OCI-LY3 (cell line): ENCODE data around the gene MTHFD1.

Source experiments
- H2AFZ ChIP-seq: fragments of 200-600, 300-600 bp; shearing (Covaris generic); 2 replicates; pipeline ENCODE4 v1.6.0; 2014; ENCODE audit warnings: antibody characterized with exemption, low read depth, low read length
- H3K27ac ChIP-seq: fragments of 200-600, 300-600 bp; sonication (generic); 2 replicates; pipeline ENCODE4 v1.5.1; 2014; ENCODE audit warnings: mild to moderate bottlenecking, low read length, moderate library complexity, mixed read lengths
- H3K27me3 ChIP-seq: fragments of 200-600, 300-600 bp; sonication (generic); 2 replicates; pipeline ENCODE4 v1.6.1; 2014; ENCODE audit warnings: low read depth, low read length, mixed read lengths
- H3K36me3 ChIP-seq: fragments of 200-600, 300-600 bp; sonication (generic); replicated peaks from 2 replicates; pipeline ENCODE3; 2014; ENCODE audit warnings: low read depth, low read length, mixed read lengths
- H3K4me1 ChIP-seq: fragments of 300-600, 200-600 bp; sonication (generic); 2 replicates; pipeline ENCODE4 v1.6.1; 2014; ENCODE audit warnings: low read length, mixed read lengths
- H3K4me2 ChIP-seq: fragments of 200-600, 300-600 bp; sonication (generic); 2 replicates; pipeline ENCODE4 v1.6.1; 2014; ENCODE audit warnings: low read length, mixed read lengths
- H3K4me3 ChIP-seq: fragments of 300-600, 200-600 bp; sonication (generic); 2 replicates; pipeline ENCODE4 v1.5.1; 2014; ENCODE audit warnings: antibody characterized with exemption, mild to moderate bottlenecking, low read length, moderate library complexity
- H3K79me2 ChIP-seq: fragments of 300-600, 200-600 bp; shearing (Covaris generic); 2 replicates; pipeline ENCODE4 v1.6.1; 2014; ENCODE audit warnings: mild to moderate bottlenecking, low read length, mixed read lengths
- H3K9ac ChIP-seq: fragments of 300-600, 200-600 bp; shearing (Covaris generic); 2 replicates; pipeline ENCODE4 v1.6.0; 2014; ENCODE audit warnings: mild to moderate bottlenecking, low read length, moderate library complexity
- H3K9me3 ChIP-seq: fragments of 200-600, 300-600 bp; shearing (Covaris generic); 2 replicates; pipeline ENCODE4 v1.6.1; 2014; ENCODE audit warnings: low read length, mixed read lengths; ENCODE audit not compliant: insufficient read depth
- H4K20me1 ChIP-seq: fragments of 200-600, 300-600 bp; sonication (generic); 2 replicates; pipeline ENCODE4 v1.6.1; 2016; ENCODE audit warnings: low read length, mixed read lengths; ENCODE audit not compliant: insufficient read depth
- CTCF ChIP-seq: fragments of 200-600, 300-600 bp; sonication (generic); IDR thresholded peaks from 2 replicates; pipeline ENCODE4 v1.5.1; 2014; ENCODE audit warnings: antibody characterized with exemption, low read length, low read depth
- EZH2phosphoT487 ChIP-seq: fragments of 200-600 bp; shearing (Covaris generic); IDR thresholded peaks from 2 replicates; pipeline ENCODE4 v1.6.1; 2018; ENCODE audit warnings: antibody characterized with exemption, mixed run types, low read depth

MTHFD1 gene

GRCh38 chr14:64478634-64479250 lies 90.6 kb downstream of the MTHFD1 start:
- Histone ChIP-seq H3K36me3 (peaks cover 3% of the 10 kb centered on the region), H3K4me3 (no peak overlapping the region), H4K20me1 (no peaks in the 10 kb centered on the region), H3K27me3 (no peaks in the 10 kb centered on the region), H2AFZ (no peak overlapping the region), H3K27ac (no peak overlapping the region), H3K9ac (no peak overlapping the region), H3K4me1 (peaks cover 21% of the 10 kb centered on the region), H3K4me2 (no peak overlapping the region), H3K79me2 (no peaks in the 10 kb centered on the region), H3K9me3 (no peaks in the 10 kb centered on the region)
- TF ChIP-seq CTCF (peak; percentile 51), EZH2phosphoT487 (no peak)

DNA sequence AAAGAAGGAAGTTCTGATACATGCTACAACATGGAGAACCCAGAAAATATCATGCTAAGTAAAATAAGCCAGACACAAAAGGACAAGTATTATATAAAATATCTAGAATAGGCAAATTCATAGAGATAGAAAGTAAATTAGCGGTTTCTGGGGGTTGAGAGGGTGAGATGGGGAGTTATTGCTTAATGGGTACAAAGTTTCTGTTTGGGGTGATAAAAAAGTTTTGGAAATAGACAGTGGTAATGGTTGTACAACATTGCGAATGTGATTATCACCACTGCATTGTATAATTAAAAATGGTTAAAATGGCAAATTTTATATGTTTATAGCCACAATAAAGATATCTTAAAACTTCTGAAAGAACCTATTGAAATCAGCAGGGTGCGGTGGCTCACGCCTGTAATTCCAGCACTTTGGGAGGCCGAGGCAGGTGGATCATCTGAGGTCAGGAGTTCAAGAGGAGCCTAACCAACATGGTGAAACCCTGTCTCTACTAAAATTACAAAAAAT lies 100.5 kb downstream of the MTHFD1 start:
- Histone ChIP-seq H3K4me2 (no peak overlapping the region), H3K27me3 (no peaks in the 10 kb centered on the region), H3K9ac (no peak overlapping the region), H3K9me3 (no peaks in the 10 kb centered on the region), H2AFZ (no peak overlapping the region), H3K27ac (no peak overlapping the region), H4K20me1 (peaks cover 10% of the 10 kb centered on the region), H3K4me1 (no peaks in the 10 kb centered on the region), H3K4me3 (no peak overlapping the region), H3K79me2 (peaks cover 36% of the 10 kb centered on the region), H3K36me3 (peaks cover 52% of the 10 kb centered on the region)
- TF ChIP-seq EZH2phosphoT487 = no peak
- no peak for TF ChIP-seq CTCF

DNA sequence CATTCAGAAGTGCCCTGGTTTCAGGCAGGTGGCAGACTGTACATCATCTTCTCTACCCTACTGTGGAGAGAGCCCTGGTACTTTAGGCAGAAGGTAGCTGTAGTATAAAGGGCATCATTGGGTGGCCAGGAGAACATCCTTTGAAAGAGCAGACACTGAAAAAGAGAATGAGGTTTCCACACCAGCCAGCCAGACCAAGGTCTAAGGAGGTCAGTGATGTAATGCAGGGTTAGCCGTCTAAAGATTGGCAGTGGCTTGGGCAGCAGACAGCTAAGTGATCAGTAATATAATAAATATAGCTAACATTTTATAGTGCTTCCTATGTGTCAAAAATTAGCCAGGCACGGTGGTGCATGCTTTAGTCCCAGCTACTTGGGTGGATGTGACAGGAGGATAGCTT lies 103.5 kb downstream of the MTHFD1 start:
- TF ChIP-seq EZH2phosphoT487 (no peak), CTCF (no peak)
- Histone ChIP-seq H3K9me3 (no peaks in the 10 kb centered on the region), H3K27ac (no peak overlapping the region), H3K79me2 (peaks cover 59% of the 10 kb centered on the region), H3K36me3 (peaks cover 54% of the 10 kb centered on the region), H3K4me1 (no peaks in the 10 kb centered on the region), H3K9ac (no peak overlapping the region), H3K4me2 (no peak overlapping the region), H4K20me1 (peaks cover 11% of the 10 kb centered on the region), H3K27me3 (no peaks in the 10 kb centered on the region), H3K4me3 (no peak overlapping the region), H2AFZ (no peak overlapping the region)

DNA sequence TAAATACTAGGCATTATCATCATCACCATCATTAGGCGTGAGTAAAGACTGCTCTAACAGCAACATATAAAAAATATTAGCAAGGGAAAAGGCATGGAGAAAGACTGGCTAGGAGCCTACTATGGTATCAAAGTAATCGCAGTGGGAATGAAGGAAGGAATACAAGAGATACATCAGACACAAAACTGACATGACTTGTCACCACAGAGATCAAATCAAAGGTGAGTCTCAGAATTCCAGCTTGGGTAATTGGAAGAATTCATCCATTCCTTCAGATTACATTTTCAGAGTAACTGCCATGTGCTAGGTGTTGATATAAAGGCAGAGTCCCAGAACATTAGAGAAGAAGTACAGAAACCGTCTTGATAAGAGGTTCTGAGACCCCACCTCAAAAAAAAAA lies 105.3 kb downstream of the MTHFD1 start:
- Histone ChIP-seq H4K20me1 (peaks cover 13% of the 10 kb centered on the region), H3K79me2 (peaks cover 70% of the 10 kb centered on the region), H3K27me3 (no peaks in the 10 kb centered on the region), H3K9me3 (no peaks in the 10 kb centered on the region), H3K4me3 (no peak overlapping the region), H3K27ac (no peak overlapping the region), H3K4me2 (no peak overlapping the region), H3K36me3 (peaks cover 46% of the 10 kb centered on the region), H3K4me1 (no peaks in the 10 kb centered on the region), H2AFZ (no peak overlapping the region), H3K9ac (no peak overlapping the region)
- TF ChIP-seq CTCF = no peak
- no peak for TF ChIP-seq EZH2phosphoT487
